Heart left ventricle (tissue), 16 donors: Measurements from ENCODE around the gene PEAK1. TPM values are rescaled to one million over a fixed set of nuclear protein-coding genes. Genes with fewer than 3 reads are reported as not detected.
A peak's percentile ranks its signal among the peaks of the same experiment; 100 is the strongest.

Experiments
- ATAC-seq, 4 donors: fragments of 200-7000 bp; cut with Tn5 transposase; one replicate each; pipeline ENCODE4 v1.9.1; 2020 to 2022; ENCODE audit warnings: moderate library complexity in 4 of 4, mild to moderate bottlenecking in 3 of 4, moderate number of reproducible peaks in 1 of 4
- DNase-seq, 5 donors: peaks; one replicate each; pipeline ENCODE4 v3.0.0-alpha.2; 2020
- H3K27ac ChIP-seq, 12 donors: fragments of 200-600 bp; sonication (generic) in 4 of 12; one replicate each; pipeline versions ENCODE4 v1.5.0 to v1.8.0; 2016 to 2022; ENCODE audit warnings: mild to moderate bottlenecking in 2 of 12
- H3K27me3 ChIP-seq, 9 donors: fragments of 200-600 bp; sonication (generic) in 2 of 9; one replicate each; pipeline versions ENCODE4 v1.5.1 to v1.8.0; 2016 to 2022; ENCODE audit warnings: mild to moderate bottlenecking in 3 of 9
- H3K36me3 ChIP-seq, 9 donors: fragments of 200-600 bp; sonication (generic) in 2 of 9; one replicate each; pipeline versions ENCODE4 v1.5.0 to v1.8.0; 2018 to 2022; ENCODE audit warnings: mild to moderate bottlenecking in 2 of 9
- H3K4me1 ChIP-seq, 12 donors: fragments of 200-600 bp; sonication (generic) in 4 of 12; one replicate each; pipeline versions ENCODE4 v1.5.0 to v1.8.0; 2016 to 2022; ENCODE audit warnings: mild to moderate bottlenecking in 3 of 12
- H3K4me3 ChIP-seq, 12 donors: fragments of 200-600 bp; sonication (generic) in 4 of 12; one replicate each; pipeline versions ENCODE4 v1.5.0 to v1.8.0; 2017 to 2022; ENCODE audit warnings: mild to moderate bottlenecking in 9 of 12, moderate library complexity in 4 of 12
- H3K9me3 ChIP-seq, 12 donors: fragments of 200-600 bp; sonication (generic) in 4 of 12; one replicate each; pipeline versions ENCODE4 v1.5.0 to v1.8.0; 2016 to 2022; ENCODE audit warnings: mild to moderate bottlenecking in 1 of 12
- POLR2A ChIP-seq, 2 donors: fragments of 450-650 bp; IDR thresholded peaks; one replicate each; pipeline ENCODE4 v1.6.1; 2017; ENCODE audit warnings: antibody characterized with exemption in 2 of 2, mild to moderate bottlenecking in 2 of 2, moderate library complexity in 2 of 2
- WGBS, 4 donors: extraction: QIAGEN DNeasy Blood & Tissue Kit in 2 of 4; methylation state at CpG; one replicate each; pipeline versions ENCODE4 v1.1.5 to v1.1.7; 2013 to 2018; 5-methylcytosine and 5-hydroxymethylcytosine counted together
- intact Hi-C, 10 donors: fragments of 100-400 bp; cut with DNase I; formaldehyde crosslinking; loops; one replicate each; pipeline versions ENCODE4 v1.11.1 to v1.14.2; 2022
- long read RNA-seq, 3 donors: library from polyadenylated mRNA; unstranded; transcript quantifications; one replicate each; pipeline ENCODE4 v2.0.0, GENCODE V29; 2020 to 2021
- polyA plus RNA-seq, 2 donors: library from polyadenylated mRNA; stranded (reverse); fragments of 200-250 nt; gene quantifications; one replicate each; pipeline ENCODE4 v1.2.3, GENCODE V29; 2013
- total RNA-seq, 9 donors: library from RNA; depleted of rRNA in 2 of 9; stranded (reverse); fragments of >200 nt in 2 of 9; fragmentation: NEBNext Ultra II Directional in 3 of 9; extraction: Animal tissue kit (Norgen Biotek cat#: 25700) in 3 of 9; gene quantifications; one replicate each; pipeline versions ENCODE4 v1.1.0 to v1.2.4, GENCODE V29; 2016 to 2023
- TF ChIP-seq, protein P1 (sequence below), 12 donors: fragments of 200-600 bp; sonication (generic) in 4 of 12; IDR thresholded peaks; one replicate each; pipeline versions ENCODE4 v1.5.0 to v1.8.0; 2018 to 2022; ENCODE audit warnings: antibody characterized with exemption in 12 of 12, mild to moderate bottlenecking in 5 of 12
- donor health status: ischemic (EF 13 %, LVEDD 7.1; RV severe dilation, severe dysfunction).
- donor health status: healthy with polysubstance abuse.
- donor health status: DM: no; HTN: yes; CAD: no.
- donor health status: DM: no; HTN: no; CAD: no.
- donor health status: ischemic (EF 25% LVEDD 6.9; RV normal size, moderate dysfunction).
- donor health status: ischemic (EF 25% LVEDD 5.7; RV mildly dilated, moderate dysfunction).
- donor health status: healthy.
- donor health status: DM: yes; HTN: yes; CAD: no.
- donor health status: ischemic (EF 35%, LVEDD 5.7; RV mildly dilated, moderate dysfunction).
- donor health status: nonischemic (EF 11% LVEDD 7.7; RV severe dilation, severe dysfunction).
- donor health status: DM: yes; HTN: yes; CAD: no.
- donor health status: PGD.
- donor health status: ischemic (EF 29% LVEDD 5.4; RV normal size, mild dysfunction).
- donor health status: nonischemic (EF 23%, LVEDD 6.1; RV moderate dilation, normal function).

The PEAK1 gene, protein sequence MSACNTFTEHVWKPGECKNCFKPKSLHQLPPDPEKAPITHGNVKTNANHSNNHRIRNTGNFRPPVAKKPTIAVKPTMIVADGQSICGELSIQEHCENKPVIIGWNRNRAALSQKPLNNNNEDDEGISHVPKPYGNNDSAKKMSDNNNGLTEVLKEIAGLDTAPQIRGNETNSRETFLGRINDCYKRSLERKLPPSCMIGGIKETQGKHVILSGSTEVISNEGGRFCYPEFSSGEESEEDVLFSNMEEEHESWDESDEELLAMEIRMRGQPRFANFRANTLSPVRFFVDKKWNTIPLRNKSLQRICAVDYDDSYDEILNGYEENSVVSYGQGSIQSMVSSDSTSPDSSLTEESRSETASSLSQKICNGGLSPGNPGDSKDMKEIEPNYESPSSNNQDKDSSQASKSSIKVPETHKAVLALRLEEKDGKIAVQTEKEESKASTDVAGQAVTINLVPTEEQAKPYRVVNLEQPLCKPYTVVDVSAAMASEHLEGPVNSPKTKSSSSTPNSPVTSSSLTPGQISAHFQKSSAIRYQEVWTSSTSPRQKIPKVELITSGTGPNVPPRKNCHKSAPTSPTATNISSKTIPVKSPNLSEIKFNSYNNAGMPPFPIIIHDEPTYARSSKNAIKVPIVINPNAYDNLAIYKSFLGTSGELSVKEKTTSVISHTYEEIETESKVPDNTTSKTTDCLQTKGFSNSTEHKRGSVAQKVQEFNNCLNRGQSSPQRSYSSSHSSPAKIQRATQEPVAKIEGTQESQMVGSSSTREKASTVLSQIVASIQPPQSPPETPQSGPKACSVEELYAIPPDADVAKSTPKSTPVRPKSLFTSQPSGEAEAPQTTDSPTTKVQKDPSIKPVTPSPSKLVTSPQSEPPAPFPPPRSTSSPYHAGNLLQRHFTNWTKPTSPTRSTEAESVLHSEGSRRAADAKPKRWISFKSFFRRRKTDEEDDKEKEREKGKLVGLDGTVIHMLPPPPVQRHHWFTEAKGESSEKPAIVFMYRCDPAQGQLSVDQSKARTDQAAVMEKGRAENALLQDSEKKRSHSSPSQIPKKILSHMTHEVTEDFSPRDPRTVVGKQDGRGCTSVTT (N-terminal part only)
- 100 to 1,000 TPM in 5 of 9 donors, 10 to 100 TPM in 4; 52.8 to 139 (median 104) TPM for total RNA-seq
- polyA plus RNA-seq, result 10 to 100 TPM; 12.8 to 29.1 TPM
- long read RNA-seq, donor 1, partial matches to known transcripts, result 1 of 8 reads
- long read RNA-seq, donor 1, other reads (novel, unspliced or antisense), result 7 of 8 reads
- long read RNA-seq, donor 2, full-length matches to known transcripts, result 1 of 13 reads
- long read RNA-seq, donor 2, partial matches to known transcripts, result 1 of 13 reads
- long read RNA-seq, donor 2, other reads (novel, unspliced or antisense), result 11 of 13 reads
- long read RNA-seq, donor 3, partial matches to known transcripts, result 1 of 4 reads
- long read RNA-seq, donor 3, other reads (novel, unspliced or antisense), result 3 of 4 reads

DNA sequence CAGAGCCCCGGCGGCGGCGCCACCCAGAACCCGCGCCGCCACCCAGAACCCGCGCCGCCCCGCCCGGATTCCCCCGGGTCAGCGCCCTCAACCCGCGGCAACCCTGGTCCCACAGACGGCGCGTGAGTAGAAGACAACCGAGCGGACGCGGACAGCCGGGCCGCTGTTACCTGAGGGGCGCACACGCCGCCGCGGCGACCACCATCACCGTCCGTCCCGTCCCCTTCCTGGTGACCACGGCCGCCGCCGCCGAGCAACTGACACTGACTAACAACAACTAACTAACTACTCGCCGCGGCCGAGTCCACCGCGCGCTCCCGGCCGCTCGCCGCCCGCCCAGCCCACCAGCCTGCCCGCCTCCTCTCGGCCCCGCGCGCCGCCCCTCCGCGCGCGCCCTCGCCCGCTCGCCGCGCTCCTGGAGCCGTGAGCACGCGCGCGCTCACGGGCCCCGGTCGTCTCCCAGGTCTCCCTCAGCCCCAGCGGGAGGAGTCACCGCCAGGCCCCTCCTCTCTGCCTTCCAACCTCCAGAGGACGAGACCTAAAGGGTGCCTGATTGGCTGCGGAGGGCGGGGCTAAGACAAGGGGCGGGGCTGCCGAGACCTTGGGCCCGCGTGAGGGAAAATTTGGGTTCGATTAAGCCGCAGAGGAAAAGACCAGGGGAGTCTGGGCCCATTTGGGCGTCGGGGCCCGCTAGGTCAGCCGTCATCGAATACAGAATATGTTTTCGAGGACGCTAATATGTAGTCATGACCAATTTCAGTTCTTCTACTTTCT, at the start of gene PEAK1:
TSS of gene PEAK1 (minus strand) at position 269 of the 774 bp plus-strand sequence. CDS start 238,178 bp downstream, outside the sequence.
- Histone ChIP-seq H3K4me3 (peak within 1 kb of the TSS; percentile 67 to 95 (median 92)), H3K9me3 (no peaks in the 10 kb centered on the region), H3K27ac (peak within 1 kb of the TSS; percentile 82 to 98 (median 96)), H3K4me1 (peaks cover 6 to 73% (median 57%) of the 10 kb centered on the region in 12 donors), H3K27me3 (no peaks in the 10 kb centered on the region), H3K36me3 (no peaks in the 10 kb centered on the region)
- peak; percentile 100 for DNase-seq
- intact Hi-C loops, result loop anchor here (1.0 to 10.0 kb wide), 18 partner anchors 37 to 308 kb away; no protein-coding TSS in a partner anchor
- ATAC-seq, result peak; percentile 97 to 99 (median 99)
- 1% methylated on average over 35 to 92 of the region's 92 CpGs for WGBS, 4 donors
- TF ChIP-seq, protein P1, sequence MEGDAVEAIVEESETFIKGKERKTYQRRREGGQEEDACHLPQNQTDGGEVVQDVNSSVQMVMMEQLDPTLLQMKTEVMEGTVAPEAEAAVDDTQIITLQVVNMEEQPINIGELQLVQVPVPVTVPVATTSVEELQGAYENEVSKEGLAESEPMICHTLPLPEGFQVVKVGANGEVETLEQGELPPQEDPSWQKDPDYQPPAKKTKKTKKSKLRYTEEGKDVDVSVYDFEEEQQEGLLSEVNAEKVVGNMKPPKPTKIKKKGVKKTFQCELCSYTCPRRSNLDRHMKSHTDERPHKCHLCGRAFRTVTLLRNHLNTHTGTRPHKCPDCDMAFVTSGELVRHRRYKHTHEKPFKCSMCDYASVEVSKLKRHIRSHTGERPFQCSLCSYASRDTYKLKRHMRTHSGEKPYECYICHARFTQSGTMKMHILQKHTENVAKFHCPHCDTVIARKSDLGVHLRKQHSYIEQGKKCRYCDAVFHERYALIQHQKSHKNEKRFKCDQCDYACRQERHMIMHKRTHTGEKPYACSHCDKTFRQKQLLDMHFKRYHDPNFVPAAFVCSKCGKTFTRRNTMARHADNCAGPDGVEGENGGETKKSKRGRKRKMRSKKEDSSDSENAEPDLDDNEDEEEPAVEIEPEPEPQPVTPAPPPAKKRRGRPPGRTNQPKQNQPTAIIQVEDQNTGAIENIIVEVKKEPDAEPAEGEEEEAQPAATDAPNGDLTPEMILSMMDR (IDR thresholded peaks at IDR 0.05), result no peak
- TF ChIP-seq POLR2A (IDR thresholded peaks at IDR 0.05), result peak; percentile 4 to 93

DNA sequence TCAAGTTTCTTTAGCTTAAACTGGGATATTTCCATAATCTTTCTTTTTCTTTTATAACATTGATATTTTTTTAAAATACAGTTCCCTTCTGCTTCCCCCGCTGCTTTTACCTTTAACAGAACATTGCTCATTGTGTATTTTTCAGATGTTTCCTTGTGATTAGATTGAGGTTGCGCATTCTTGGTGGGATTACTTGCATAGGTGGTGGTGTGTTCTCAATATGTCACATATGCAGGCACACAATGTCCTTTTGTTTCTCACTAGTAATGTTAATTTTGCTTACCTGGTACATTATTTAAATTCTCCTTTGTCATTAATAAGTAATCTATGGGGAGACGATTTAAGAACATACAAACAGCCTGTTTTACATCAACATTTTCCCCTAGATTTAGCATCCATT, 49.0 kb upstream of the PEAK1 start:
- no peak overlapping the region for H3K27ac ChIP-seq
- TF ChIP-seq, protein P1 (IDR thresholded peaks at IDR 0.05), result no peak
- no peak for TF ChIP-seq POLR2A (IDR thresholded peaks at IDR 0.05)
- DNase-seq (no peak), ATAC-seq (no peak)
- H3K27me3 ChIP-seq, result no peaks in the 10 kb centered on the region
- intact Hi-C loops, result no loop called here
- peaks cover 0 to 15% (median 4%) of the 10 kb centered on the region in 12 donors for H3K4me1 ChIP-seq
- 91 to 96% (median 93%) methylated on average over 3 of the region's 3 CpGs for WGBS, 4 donors
- H3K9me3 ChIP-seq, result no peaks in the 10 kb centered on the region
- peaks cover 0 to 99% (median 88%) of the 10 kb centered on the region in 9 donors for H3K36me3 ChIP-seq
- no peak overlapping the region for H3K4me3 ChIP-seq

DNA sequence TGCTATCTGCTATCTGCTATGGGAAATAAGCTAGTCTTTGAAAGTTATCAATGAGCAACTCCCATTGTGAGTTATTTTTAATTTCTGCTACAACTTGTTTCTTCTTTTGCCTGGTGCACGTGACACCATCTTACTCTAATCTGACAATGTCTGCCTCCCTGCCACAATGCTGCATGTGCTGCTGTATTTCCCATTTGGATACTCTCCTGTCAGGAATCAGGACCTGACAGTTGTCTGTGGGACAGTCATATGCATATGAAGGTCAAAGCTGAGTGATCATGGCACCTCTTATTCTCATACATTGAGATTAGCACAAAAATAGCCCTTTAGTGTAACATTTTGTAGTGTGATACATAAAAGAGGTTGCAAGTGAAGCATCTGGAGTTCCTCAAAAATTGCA, 46.6 kb upstream of the PEAK1 start:
- 37 to 65% (median 51%) methylated on average over 1 of the region's 1 CpG for WGBS, 4 donors
- H3K4me1 ChIP-seq, result peaks cover 0 to 21% (median 10%) of the 10 kb centered on the region in 12 donors
- no peak for DNase-seq
- H3K36me3 ChIP-seq, result peaks cover 0 to 83% (median 77%) of the 10 kb centered on the region in 9 donors
- H3K9me3 ChIP-seq, result no peaks in the 10 kb centered on the region
- ATAC-seq, result peak in 3 of 4 donors; percentile 55 to 88 (median 59)
- no peaks in the 10 kb centered on the region for H3K27me3 ChIP-seq
- intact Hi-C loops, result no loop called here
- peak overlapping the region in 5 of 12 donors; percentile 0 to 49 (median 11) for H3K27ac ChIP-seq
- H3K4me3 ChIP-seq, result no peak overlapping the region
- TF ChIP-seq, protein P1 (IDR thresholded peaks at IDR 0.05), result no peak
- no peak for TF ChIP-seq POLR2A (IDR thresholded peaks at IDR 0.05)
